GM19099 (cell line): ENCODE data around the gene NAA15.
A peak's percentile ranks its signal among the peaks of the same experiment; 100 is the strongest.

ENCODE experiments used
- POLR2A ChIP-seq: IDR thresholded peaks from 3 replicates; pipeline ENCODE4 v1.6.1; 2011; ENCODE audit warnings: low read depth; ENCODE audit not compliant: insufficient read length; ENCODE audit errors: extremely low read depth

NAA15 gene

GRCh38 chr4:139401368-139401767 lies 100.1 kb downstream of the NAA15 start:
- TF ChIP-seq POLR2A, result no peak

GRCh38 chr4:139402436-139402835 lies 101.1 kb downstream of the NAA15 start:
- TF ChIP-seq POLR2A, result no peak

GRCh38 chr4:139403462-139403861 lies 102.2 kb downstream of the NAA15 start:
- TF ChIP-seq POLR2A, result no peak

- no peak for TF ChIP-seq POLR2A
These were observed 109.0 kb downstream of the NAA15 start for GRCh38 chr4:139410312-139410711.

- TF ChIP-seq POLR2A, result no peak
These were observed 114.9 kb downstream of the NAA15 start for GRCh38 chr4:139416073-139416673.

- no peak for TF ChIP-seq POLR2A
These were observed 118.1 kb downstream of the NAA15 start for GRCh38 chr4:139419388-139419914.

- no peak for TF ChIP-seq POLR2A
These were observed 119.3 kb downstream of the NAA15 start for GRCh38 chr4:139420652-139421051.

- no peak for TF ChIP-seq POLR2A
These were observed 134.8 kb downstream of the NAA15 start for GRCh38 chr4:139436122-139436521.

GRCh38 chr4:139438141-139438540 lies 136.8 kb downstream of the NAA15 start:
- TF ChIP-seq POLR2A, result no peak

- no peak for TF ChIP-seq POLR2A
These were observed 139.7 kb downstream of the NAA15 start for GRCh38 chr4:139441029-139441428.

- no peak for TF ChIP-seq POLR2A
These were observed 142.4 kb downstream of the NAA15 start for GRCh38 chr4:139443661-139444060.

GRCh38 chr4:139450586-139450985 lies 149.3 kb downstream of the NAA15 start:
- TF ChIP-seq POLR2A, result no peak

- TF ChIP-seq POLR2A, result no peak
These were observed 150.7 kb downstream of the NAA15 start for GRCh38 chr4:139451997-139452396.

GRCh38 chr4:139453041-139453370 lies 151.7 kb downstream of the NAA15 start:
- TF ChIP-seq POLR2A, result no peak

GRCh38 chr4:139453371-139454110 lies 152.2 kb downstream of the NAA15 start:
- peak; percentile 88 for TF ChIP-seq POLR2A
